Fibroblast of skin of left biceps (primary cell): ENCODE data around the gene KIAA2012.

Source experiments
- DNase-seq, 2 experiments: peaks; one replicate each; pipeline ENCODE4 v3.0.0-alpha.2; 2013; ENCODE audit warnings: low read depth in 2 of 2

KIAA2012 gene

GRCh38 chr2:202084265-202084664, 11.2 kb downstream of the KIAA2012 start:
- no peak for DNase-seq

- DNase-seq: no peak
These were observed 15.7 kb downstream of the KIAA2012 start for GRCh38 chr2:202088777-202089176.

- DNase-seq: no peak
These were observed 17.5 kb downstream of the KIAA2012 start for GRCh38 chr2:202090530-202090929.

GRCh38 chr2:202091476-202091875, 18.4 kb downstream of the KIAA2012 start:
- DNase-seq: no peak

- no peak for DNase-seq
These were observed 21.5 kb downstream of the KIAA2012 start for GRCh38 chr2:202094426-202094986.

GRCh38 chr2:202095235-202095634, 22.2 kb downstream of the KIAA2012 start:
- DNase-seq: no peak

- peak; percentile 82 to 83 for DNase-seq
These were observed 23.7 kb downstream of the KIAA2012 start for GRCh38 chr2:202096736-202097135.

- DNase-seq: no peak
These were observed 25.2 kb downstream of the KIAA2012 start for GRCh38 chr2:202098291-202098690.

- DNase-seq: no peak
These were observed 26.5 kb downstream of the KIAA2012 start for GRCh38 chr2:202099515-202099914.

GRCh38 chr2:202100176-202100575, 27.1 kb downstream of the KIAA2012 start:
- DNase-seq: no peak

GRCh38 chr2:202101026-202101579, 28.0 kb downstream of the KIAA2012 start:
- DNase-seq: no peak

- no peak for DNase-seq
These were observed 29.5 kb downstream of the KIAA2012 start for GRCh38 chr2:202102425-202103000.

- no peak for DNase-seq
These were observed 31.3 kb downstream of the KIAA2012 start for GRCh38 chr2:202104286-202104870.

GRCh38 chr2:202105025-202105424, 32.0 kb downstream of the KIAA2012 start:
- no peak for DNase-seq

- no peak for DNase-seq
These were observed 35.3 kb downstream of the KIAA2012 start for GRCh38 chr2:202108345-202108744.

GRCh38 chr2:202109139-202109736, 36.2 kb downstream of the KIAA2012 start:
- no peak for DNase-seq

- DNase-seq: peak in 1 of 2 experiments; percentile 59
These were observed 36.7 kb downstream of the KIAA2012 start for GRCh38 chr2:202109737-202110184.

GRCh38 chr2:202110491-202110890, 37.4 kb downstream of the KIAA2012 start:
- DNase-seq: no peak

GRCh38 chr2:202112041-202112440, 39.0 kb downstream of the KIAA2012 start:
- DNase-seq: no peak

- peak in 1 of 2 experiments; percentile 35 for DNase-seq
These were observed 40.6 kb downstream of the KIAA2012 start for GRCh38 chr2:202113571-202114142.

- DNase-seq: no peak
These were observed 41.2 kb downstream of the KIAA2012 start for GRCh38 chr2:202114291-202114690.

GRCh38 chr2:202114795-202115194, 41.7 kb downstream of the KIAA2012 start:
- no peak for DNase-seq
